IMR-90 (cell line): ENCODE measurements around the gene HOXD9. TPM values are rescaled to one million over a fixed set of nuclear protein-coding genes. Genes with fewer than 3 reads are reported as not detected.
A peak's percentile ranks its signal among the peaks of the same experiment; 100 is the strongest.

Source experiments
- ATAC-seq: fragments of 200-7000 bp; cut with Tn5 transposase; 2 replicates; pipeline ENCODE4 v1.9.1; 2020; ENCODE audit warnings: low read depth, mild to moderate bottlenecking, moderate library complexity
- BruUV-seq: library from RNA; stranded (reverse); fragments of 400-500 nt; replicated peaks from 2 replicates; lab custom pipeline; 2021; lab: Mats Ljungman, UMichigan
- CTCF ChIA-PET: fragments of 300-600 bp; formaldehyde crosslinking; extraction: SDS; loops from one replicate; lab custom pipeline; 2021; ENCODE audit warnings: antibody characterized with exemption; lab: Yijun Ruan, JAX
- POLR2A ChIA-PET: fragments of 300-600 bp; sonication (Branson Sonifier 250); formaldehyde crosslinking; loops from one replicate; lab custom pipeline; 2022; ENCODE audit warnings: antibody characterized with exemption; ENCODE audit not compliant: unreplicated experiment; lab: Charles Lee
- DNase-seq: peaks from one replicate; pipeline ENCODE4 v3.0.0; 2013
- H2AFZ ChIP-seq: replicated peaks from 2 replicates; pipeline ENCODE3; 2013; ENCODE audit warnings: low read length, mild to moderate bottlenecking; ENCODE audit not compliant: poor library complexity
- H2AK5ac ChIP-seq: 2 replicates; pipeline ENCODE4 v1.6.1; 2013; ENCODE audit warnings: low read depth, low read length, inconsistent platforms
- H2AK9ac ChIP-seq: replicated peaks from 2 replicates; pipeline ENCODE3; 2013; ENCODE audit warnings: mild to moderate bottlenecking, low read depth, low read length, moderate library complexity; ENCODE audit not compliant: poor library complexity
- H2BK120ac ChIP-seq: 2 replicates; pipeline ENCODE4 v1.6.1; 2013; ENCODE audit warnings: low read depth, low read length, inconsistent platforms
- H2BK15ac ChIP-seq: 3 replicates; pipeline ENCODE4 v1.6.1; 2013; ENCODE audit warnings: low read depth, low read length, inconsistent platforms
- H2BK20ac ChIP-seq: 2 replicates; pipeline ENCODE4 v1.6.1; 2013; ENCODE audit warnings: low read depth, mild to moderate bottlenecking, inconsistent platforms, low read length, moderate library complexity
- H2BK5ac ChIP-seq: 2 replicates; pipeline ENCODE4 v1.6.1; 2013; ENCODE audit warnings: mild to moderate bottlenecking, low read depth, low read length, inconsistent platforms; ENCODE audit not compliant: poor library complexity, severe bottlenecking
- H3K14ac ChIP-seq: replicated peaks from 2 replicates; pipeline ENCODE4 v1.6.1; 2013; ENCODE audit warnings: low read depth, low read length, inconsistent platforms
- H3K18ac ChIP-seq: 2 replicates; pipeline ENCODE4 v1.6.1; 2013; ENCODE audit warnings: low read depth, low read length, control low read depth
- H3K23ac ChIP-seq: 2 replicates; pipeline ENCODE4 v1.6.1; 2013; ENCODE audit warnings: low read depth, low read length, inconsistent platforms
- H3K27ac ChIP-seq: 2 replicates; pipeline ENCODE4 v1.5.1; 2013; ENCODE audit warnings: mild to moderate bottlenecking, control low read depth, low read length; ENCODE audit not compliant: insufficient read depth
- H3K27me3 ChIP-seq: 2 replicates; pipeline ENCODE4 v1.6.1; 2013; ENCODE audit warnings: low read length; ENCODE audit not compliant: control insufficient read depth, insufficient read depth
- H3K36me3 ChIP-seq: 2 replicates; pipeline ENCODE4 v1.6.1; 2013; ENCODE audit warnings: low read length, mixed read lengths; ENCODE audit not compliant: control insufficient read depth, insufficient read depth
- H3K4ac ChIP-seq: 2 replicates; pipeline ENCODE4 v1.6.1; 2013; ENCODE audit warnings: low read depth, low read length, inconsistent platforms
- H3K4me1 ChIP-seq: 2 replicates; pipeline ENCODE4 v1.6.1; 2013; ENCODE audit warnings: low read length, mixed read lengths; ENCODE audit not compliant: control insufficient read depth, insufficient read depth
- H3K4me2 ChIP-seq: 2 replicates; pipeline ENCODE4 v1.6.1; 2013; ENCODE audit warnings: low read depth, mild to moderate bottlenecking, control low read depth, low read length, moderate library complexity
- H3K4me3 ChIP-seq: 2 replicates; pipeline ENCODE4 v1.5.1; 2013; ENCODE audit warnings: low read depth, mild to moderate bottlenecking, control low read depth, low read length, moderate library complexity; ENCODE audit not compliant: insufficient read depth
- H3K56ac ChIP-seq: 2 replicates; pipeline ENCODE4 v1.6.1; 2013; ENCODE audit warnings: low read length, inconsistent platforms; ENCODE audit not compliant: insufficient read depth; ENCODE audit errors: extremely low read depth
- H3K79me1 ChIP-seq, 2 experiments: 2 replicates each; pipeline ENCODE4 v1.6.1; 2013; ENCODE audit warnings: low read length in 2 of 2, inconsistent platforms in 1 of 2, low read depth in 1 of 2
- H3K9ac ChIP-seq: 2 replicates; pipeline ENCODE4 v1.6.1; 2013; ENCODE audit warnings: low read depth, low read length, control low read depth
- H3K9me1 ChIP-seq: 2 replicates; pipeline ENCODE4 v1.6.1; 2013; ENCODE audit warnings: low read length, inconsistent platforms; ENCODE audit not compliant: insufficient read depth
- H3K9me3 ChIP-seq: 2 replicates; pipeline ENCODE4 v1.6.1; 2013; ENCODE audit warnings: low read length; ENCODE audit not compliant: control insufficient read depth, insufficient read depth
- H4K20me1 ChIP-seq: 2 replicates; pipeline ENCODE4 v1.6.1; 2013; ENCODE audit warnings: low read length, inconsistent platforms; ENCODE audit not compliant: insufficient read depth
- H4K5ac ChIP-seq: 2 replicates; pipeline ENCODE4 v1.6.1; 2013; ENCODE audit warnings: mild to moderate bottlenecking, low read depth, low read length, control low read depth
- H4K8ac ChIP-seq, 2 experiments: 2 replicates each; pipeline ENCODE4 v1.6.1; 2013; ENCODE audit warnings: low read depth in 2 of 2, low read length in 2 of 2, control low read depth in 1 of 2, inconsistent platforms in 1 of 2
- H4K91ac ChIP-seq: 2 replicates; pipeline ENCODE4 v1.6.1; 2013; ENCODE audit warnings: low read depth, low read length, inconsistent platforms; ENCODE audit not compliant: insufficient read depth
- BHLHE40 ChIP-seq: fragments of 150-350 bp; IDR thresholded peaks from 2 replicates; pipeline ENCODE4 v1.6.1; 2016; ENCODE audit warnings: mild to moderate bottlenecking, low read depth, low read length
- CEBPB ChIP-seq: IDR thresholded peaks from 2 replicates; pipeline ENCODE4 v1.6.1; 2012; ENCODE audit warnings: low read depth, low read length, improper control_type of control experiment
- CHD1 ChIP-seq: IDR thresholded peaks from 2 replicates; pipeline ENCODE4 v1.6.1; 2012; ENCODE audit warnings: low read depth, low read length, improper control_type of control experiment
- CTCF ChIP-seq: conservative IDR thresholded peaks from 2 replicates; pipeline ENCODE4 v1.5.1; 2012; ENCODE audit warnings: mild to moderate bottlenecking, low read depth, low read length, improper control_type of control experiment
- ELK1 ChIP-seq: fragments of 150-350 bp; IDR thresholded peaks from 2 replicates; pipeline ENCODE4 v1.6.1; 2016; ENCODE audit warnings: low read depth, mild to moderate bottlenecking, low read length, moderate library complexity, borderline replicate concordance
- FOS ChIP-seq: fragments of 150-350 bp; IDR thresholded peaks from 2 replicates; pipeline ENCODE4 v1.6.1; 2016; ENCODE audit warnings: low read depth, low read length
- MAFK ChIP-seq: IDR thresholded peaks from 2 replicates; pipeline ENCODE4 v1.6.1; 2012; ENCODE audit warnings: low read depth, low read length, improper control_type of control experiment
- MAZ ChIP-seq: IDR thresholded peaks from 2 replicates; pipeline ENCODE4 v1.6.1; 2012; ENCODE audit warnings: low read depth, mild to moderate bottlenecking, low read length, improper control_type of control experiment, moderate library complexity, borderline replicate concordance
- MXI1 ChIP-seq: IDR thresholded peaks from 2 replicates; pipeline ENCODE4 v1.6.1; 2012; ENCODE audit warnings: low read depth, mild to moderate bottlenecking, low read length, moderate library complexity, borderline replicate concordance
- NFE2L2 ChIP-seq: fragments of 150-350 bp; IDR thresholded peaks from 2 replicates; pipeline ENCODE4 v1.6.1; 2016; ENCODE audit warnings: low read depth, mild to moderate bottlenecking, low read length
- POLR2A ChIP-seq: IDR thresholded peaks from 2 replicates; pipeline ENCODE4 v1.6.1; 2012; ENCODE audit warnings: mild to moderate bottlenecking, low read depth, low read length
- RAD21 ChIP-seq: IDR thresholded peaks from 2 replicates; pipeline ENCODE4 v1.6.1; 2012; ENCODE audit warnings: low read length, improper control_type of control experiment
- RCOR1 ChIP-seq: IDR thresholded peaks from 2 replicates; pipeline ENCODE4 v1.6.1; 2012; ENCODE audit warnings: mild to moderate bottlenecking, low read length, improper control_type of control experiment; ENCODE audit not compliant: insufficient replicate concordance
- RFX5 ChIP-seq: IDR thresholded peaks from 2 replicates; pipeline ENCODE4 v1.8.0; 2012; ENCODE audit warnings: low read depth, mild to moderate bottlenecking, low read length, moderate library complexity
- SMC3 ChIP-seq: fragments of 150-350 bp; IDR thresholded peaks from 2 replicates; pipeline ENCODE4 v1.6.1; 2016; ENCODE audit warnings: low read depth, mild to moderate bottlenecking, antibody characterized with exemption, low read length, moderate library complexity
- USF2 ChIP-seq: fragments of 150-350 bp; IDR thresholded peaks from 2 replicates; pipeline ENCODE4 v1.6.1; 2017; ENCODE audit warnings: mild to moderate bottlenecking, antibody characterized with exemption, low read length, low read depth
- WGBS, 2 experiments: methylation state at CpG; one replicate each; pipeline versions ENCODE4 v1.1.5 to v1.1.7; 2013; ENCODE audit warnings: missing lambda C conversion rate in 2 of 2; ENCODE audit not compliant: insufficient read length in 1 of 2; ENCODE audit errors: extremely low coverage in 2 of 2; 5-methylcytosine and 5-hydroxymethylcytosine counted together
- dilution Hi-C: fragments of 300-500 bp; cut with HindIII; formaldehyde crosslinking; loops from one replicate; pipeline ENCODE4 v1.14.3; 2018; ENCODE audit warnings: low sequenced_read_pairs; ENCODE audit not compliant: unreplicated experiment
- in situ Hi-C: fragments of 300-500 bp; cut with MboI; formaldehyde crosslinking; loops from 3 replicates; pipeline ENCODE4 v1.14.3; 2019; ENCODE audit warnings: low sequenced_read_pairs, inconsistent platforms, mixed read lengths
- intact Hi-C: fragments of 100-400 bp; cut with micrococcal nuclease; formaldehyde crosslinking; loops from 2 replicates; pipeline ENCODE4 v1.10.0; 2022
- polyA plus RNA-seq, 3 experiments: library from polyadenylated mRNA; depleted of rRNA; stranded (reverse); fragments of >200 nt; gene quantifications; 2 replicates each; pipeline ENCODE4 v1.2.3, GENCODE V29; 2012; ENCODE audit warnings: low replicate concordance in 1 of 3
- total RNA-seq: library from RNA; depleted of rRNA; stranded (reverse); fragments of >200 nt; gene quantifications from 2 replicates; pipeline ENCODE4 v1.2.3, GENCODE V29; 2012

The HOXD9 gene
- total and polyA plus RNA-seq, 2 of the 4 experiments (the other 2 are of a cell fraction) = not detected

- DNase-seq (no peak), ATAC-seq (0 out of 2 replicates have a peak, but pooled peaks have one; percentile 14)
- intact Hi-C loops (no loop called here), dilution Hi-C loops (no loop called here), in situ Hi-C loops (no loop called here)
- Histone ChIP-seq H3K18ac (no peak overlapping the region), H3K4ac (no peak overlapping the region), H2BK15ac (no peak overlapping the region), H4K91ac (no peak overlapping the region), H4K20me1 (no peaks in the 10 kb centered on the region), H3K27me3 (peaks cover 64% of the 10 kb centered on the region), H3K9me1 (no peaks in the 10 kb centered on the region), H3K9me3 (peaks cover 10% of the 10 kb centered on the region), H2AK9ac (no peak overlapping the region), H2BK20ac (no peak overlapping the region), H2BK120ac (no peak overlapping the region), H3K36me3 (no peaks in the 10 kb centered on the region), H3K27ac (no peak overlapping the region), H3K23ac (no peak overlapping the region), H3K14ac (no peak overlapping the region), H3K9ac (no peak overlapping the region), H2AK5ac (no peak overlapping the region), H3K4me1 (no peaks in the 10 kb centered on the region), H4K5ac (no peak overlapping the region), H3K4me3 (no peak overlapping the region), H3K56ac (no peak overlapping the region), H3K4me2 (no peak overlapping the region), H2AFZ (peak overlapping the region; percentile 23), H4K8ac (no peak overlapping the region), H2BK5ac (no peak overlapping the region), H3K79me1 (no peaks in the 10 kb centered on the region)
- 10% methylated on average over 22 of the region's 51 CpGs; no CpG with 5 or more reads in 1 of the 2 experiments for WGBS, 2 experiments
- CTCF ChIA-PET = interaction anchor here (0.7 kb wide), 1 partner anchor 181 kb away, joined by 3 read pairs; no protein-coding TSS in a partner anchor
- TF ChIP-seq CEBPB = no peak
- TF ChIP-seq USF2 = no peak
- TF ChIP-seq POLR2A = no peak
- no peak for TF ChIP-seq MAZ
- TF ChIP-seq BHLHE40 = no peak
- no peak for TF ChIP-seq ELK1
- no peak for TF ChIP-seq CHD1
- TF ChIP-seq MXI1 = no peak
- TF ChIP-seq SMC3 = no peak
- TF ChIP-seq CTCF = no peak
- no peak for TF ChIP-seq RAD21
- no peak for TF ChIP-seq NFE2L2
- TF ChIP-seq RFX5 = no peak
- no peak for TF ChIP-seq MAFK
- TF ChIP-seq RCOR1 = no peak
- TF ChIP-seq FOS = no peak
- POLR2A ChIA-PET = no interaction called here
- BruUV-seq = no TSS peak
Observed at GRCh38 chr2:176171351-176172006, 49.0 kb downstream of the HOXD9 start.
